ENCODE results near the gene RASSF5. TPM values are rescaled to one million over a fixed set of nuclear protein-coding genes. Genes with fewer than 3 reads are reported as not detected.

Gene RASSF5
- total RNA-seq, 1 donor from 2014 or later, result 7.8 TPM

DNA sequence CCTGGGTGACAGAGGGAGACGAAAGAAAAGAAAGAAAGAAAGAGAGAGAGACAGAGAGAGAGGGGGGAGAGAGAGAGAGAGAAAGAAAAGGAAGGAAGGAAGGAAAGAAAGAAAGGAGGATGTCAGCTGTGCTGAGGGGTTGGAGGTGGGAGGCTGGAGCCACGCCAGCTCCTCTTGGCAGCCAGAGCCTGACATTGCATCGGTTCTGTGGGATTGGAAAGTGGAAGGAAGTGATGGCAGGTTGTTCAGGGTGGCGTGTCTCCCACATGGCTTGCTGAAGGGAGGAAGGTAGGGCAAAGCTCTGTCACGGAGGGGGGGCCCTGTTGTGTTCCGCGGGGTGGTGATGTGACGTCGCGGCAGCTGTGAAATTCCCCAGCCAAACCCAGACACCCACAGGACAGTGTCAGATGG is 74.2 kb downstream of the RASSF5 start:
- peaks cover 18% of the 10 kb centered on the region for H3K36me3 ChIP-seq
- intact Hi-C loops (cut with micrococcal nuclease), result loop anchor here (5.0 kb wide), 1 partner anchor 89 kb away; no protein-coding TSS in a partner anchor
- TF ChIP-seq, protein P1, sequence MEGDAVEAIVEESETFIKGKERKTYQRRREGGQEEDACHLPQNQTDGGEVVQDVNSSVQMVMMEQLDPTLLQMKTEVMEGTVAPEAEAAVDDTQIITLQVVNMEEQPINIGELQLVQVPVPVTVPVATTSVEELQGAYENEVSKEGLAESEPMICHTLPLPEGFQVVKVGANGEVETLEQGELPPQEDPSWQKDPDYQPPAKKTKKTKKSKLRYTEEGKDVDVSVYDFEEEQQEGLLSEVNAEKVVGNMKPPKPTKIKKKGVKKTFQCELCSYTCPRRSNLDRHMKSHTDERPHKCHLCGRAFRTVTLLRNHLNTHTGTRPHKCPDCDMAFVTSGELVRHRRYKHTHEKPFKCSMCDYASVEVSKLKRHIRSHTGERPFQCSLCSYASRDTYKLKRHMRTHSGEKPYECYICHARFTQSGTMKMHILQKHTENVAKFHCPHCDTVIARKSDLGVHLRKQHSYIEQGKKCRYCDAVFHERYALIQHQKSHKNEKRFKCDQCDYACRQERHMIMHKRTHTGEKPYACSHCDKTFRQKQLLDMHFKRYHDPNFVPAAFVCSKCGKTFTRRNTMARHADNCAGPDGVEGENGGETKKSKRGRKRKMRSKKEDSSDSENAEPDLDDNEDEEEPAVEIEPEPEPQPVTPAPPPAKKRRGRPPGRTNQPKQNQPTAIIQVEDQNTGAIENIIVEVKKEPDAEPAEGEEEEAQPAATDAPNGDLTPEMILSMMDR (IDR thresholded peaks at IDR 0.05; ENCODE audit: borderline replicate concordance), result no peak
- H3K9me3 ChIP-seq (replicated peaks), result no peaks in the 10 kb centered on the region
- H3K4me3 ChIP-seq, result no peak overlapping the region
- peak; percentile 27 for DNase-seq
- peaks cover 39% of the 10 kb centered on the region for H3K4me1 ChIP-seq
- H3K27me3 ChIP-seq (ENCODE audit: low read depth), result no peaks in the 10 kb centered on the region
- H3K27ac ChIP-seq (replicated peaks), result no peak overlapping the region

DNA sequence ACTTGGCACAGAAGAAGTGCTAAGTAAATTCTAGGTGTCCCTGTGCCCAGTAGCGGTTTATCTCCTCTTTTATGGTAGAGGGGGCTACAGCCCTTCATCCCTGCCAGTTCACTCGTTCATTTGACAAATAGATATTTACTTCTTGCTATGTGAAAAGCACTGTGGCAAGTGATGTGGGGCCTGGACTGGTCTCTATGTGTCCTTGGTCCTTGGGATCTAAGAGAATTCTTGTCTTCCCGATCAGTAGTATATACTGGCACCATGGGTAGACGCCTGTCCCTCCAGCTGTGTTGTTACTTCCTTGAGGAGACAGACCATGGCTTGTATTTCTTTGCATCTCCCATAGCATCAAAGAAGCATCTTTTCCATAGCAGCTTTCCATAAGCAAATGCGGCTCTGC is 75.2 kb downstream of the RASSF5 start:
- DNase-seq, result no peak
- Histone ChIP-seq H3K4me1 (peaks cover 38% of the 10 kb centered on the region), H3K27ac (replicated peaks) (no peak overlapping the region), H3K36me3 (peaks cover 26% of the 10 kb centered on the region), H3K9me3 (replicated peaks) (no peaks in the 10 kb centered on the region), H3K4me3 (no peak overlapping the region), H3K27me3 (ENCODE audit: low read depth) (no peaks in the 10 kb centered on the region)
- intact Hi-C loops (cut with micrococcal nuclease), result loop anchor here (2.0 to 5.0 kb wide), 2 partner anchors 38 to 90 kb away; no protein-coding TSS in a partner anchor
- TF ChIP-seq, protein P1 (IDR thresholded peaks at IDR 0.05; ENCODE audit: borderline replicate concordance), result no peak

DNA sequence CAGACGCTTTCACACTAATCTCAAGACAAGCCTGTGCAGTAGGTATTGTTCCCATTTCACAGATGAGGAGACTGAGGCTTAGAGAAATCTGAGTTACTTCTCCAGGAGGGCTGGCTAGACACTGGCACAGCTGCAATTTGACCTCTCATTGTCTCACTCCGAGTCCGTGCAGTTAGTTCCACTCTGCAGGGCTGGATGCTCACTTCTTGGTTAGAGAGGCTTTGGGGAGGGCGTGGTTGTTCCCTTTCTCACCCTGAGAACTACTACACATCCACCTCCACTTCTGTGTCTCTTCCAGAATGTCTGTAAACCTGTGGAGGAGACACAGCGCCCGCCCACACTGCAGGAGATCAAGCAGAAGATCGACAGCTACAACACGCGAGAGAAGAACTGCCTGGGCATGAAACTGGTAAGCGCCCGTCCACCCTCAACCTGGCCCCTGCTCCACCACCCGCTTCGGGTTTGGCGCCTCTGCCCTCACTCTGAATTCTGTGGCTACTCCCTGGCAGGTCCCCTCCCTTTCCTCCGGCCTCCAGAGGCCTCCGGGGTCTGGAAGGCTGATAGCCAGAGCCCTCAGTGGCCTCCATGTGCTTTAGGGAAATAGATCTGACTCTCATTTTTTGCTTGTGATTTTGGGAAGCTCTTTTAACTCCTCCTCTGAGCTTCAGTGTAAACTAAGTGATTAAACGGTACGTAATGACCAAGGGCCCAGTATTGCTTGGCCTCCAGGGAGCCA is 75.8 kb downstream of the RASSF5 start:
- no peak overlapping the region for H3K4me3 ChIP-seq
- H3K4me1 ChIP-seq, result peaks cover 38% of the 10 kb centered on the region
- H3K27ac ChIP-seq (replicated peaks), result no peak overlapping the region
- H3K9me3 ChIP-seq (replicated peaks), result no peaks in the 10 kb centered on the region
- H3K27me3 ChIP-seq (ENCODE audit: low read depth), result no peaks in the 10 kb centered on the region
- TF ChIP-seq, protein P1 (IDR thresholded peaks at IDR 0.05; ENCODE audit: borderline replicate concordance), result no peak
- H3K36me3 ChIP-seq, result peaks cover 32% of the 10 kb centered on the region
- DNase-seq, result no peak
- intact Hi-C loops (cut with micrococcal nuclease), result loop anchor here (2.0 to 5.0 kb wide), 2 partner anchors 38 to 91 kb away; no protein-coding TSS in a partner anchor

DNA sequence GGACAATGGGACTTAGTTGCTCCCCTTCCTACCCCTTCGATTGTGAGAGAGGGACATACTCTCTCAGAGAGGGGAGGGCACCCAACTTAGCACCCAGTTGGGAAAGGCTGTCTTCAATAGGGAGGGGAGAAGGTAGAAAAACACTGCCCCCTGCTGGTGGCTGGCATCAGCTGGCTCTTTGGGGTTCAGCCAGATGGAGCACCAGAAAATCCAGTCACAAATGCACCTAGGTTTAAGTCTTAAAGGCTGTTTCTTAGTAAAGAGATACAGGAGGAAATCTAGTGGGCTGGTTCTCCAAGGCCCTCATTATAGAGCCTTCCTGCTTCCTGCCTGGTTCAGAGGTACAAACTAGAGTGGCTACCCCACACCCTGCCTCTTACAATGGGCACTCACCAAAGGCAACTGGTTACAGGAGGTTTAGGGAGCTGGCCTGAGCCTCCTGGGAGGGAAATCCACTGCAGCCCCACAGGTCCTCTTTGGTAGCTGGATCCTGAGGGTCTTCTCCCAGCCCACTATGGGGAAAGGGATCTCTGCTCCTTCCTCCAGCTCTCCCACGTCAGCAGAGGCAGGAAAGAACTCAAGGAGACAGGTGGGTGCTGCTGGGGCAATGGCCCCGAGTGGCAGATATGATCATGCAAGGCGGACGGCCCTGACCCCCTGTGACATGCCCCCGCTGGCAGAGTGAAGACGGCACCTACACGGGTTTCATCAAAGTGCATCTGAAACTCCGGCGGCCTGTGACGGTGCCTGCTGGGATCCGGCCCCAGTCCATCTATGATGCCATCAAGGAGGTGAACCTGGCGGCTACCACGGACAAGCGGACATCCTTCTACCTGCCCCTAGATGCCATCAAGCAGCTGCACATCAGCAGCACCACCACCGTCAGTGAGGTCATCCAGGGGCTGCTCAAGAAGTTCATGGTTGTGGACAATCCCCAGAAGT is 76.6 kb downstream of the RASSF5 start:
- Histone ChIP-seq H3K4me3 (no peak overlapping the region), H3K27me3 (ENCODE audit: low read depth) (no peaks in the 10 kb centered on the region), H3K36me3 (peaks cover 39% of the 10 kb centered on the region), H3K9me3 (replicated peaks) (no peaks in the 10 kb centered on the region), H3K27ac (replicated peaks) (no peak overlapping the region), H3K4me1 (peaks cover 32% of the 10 kb centered on the region)
- TF ChIP-seq, protein P1 (IDR thresholded peaks at IDR 0.05; ENCODE audit: borderline replicate concordance), result peak; percentile 92
- peak; percentile 67 for DNase-seq
- intact Hi-C loops (cut with micrococcal nuclease), result loop anchor here (2.0 to 5.0 kb wide), 2 partner anchors 39 to 92 kb away; no protein-coding TSS in a partner anchor

DNA sequence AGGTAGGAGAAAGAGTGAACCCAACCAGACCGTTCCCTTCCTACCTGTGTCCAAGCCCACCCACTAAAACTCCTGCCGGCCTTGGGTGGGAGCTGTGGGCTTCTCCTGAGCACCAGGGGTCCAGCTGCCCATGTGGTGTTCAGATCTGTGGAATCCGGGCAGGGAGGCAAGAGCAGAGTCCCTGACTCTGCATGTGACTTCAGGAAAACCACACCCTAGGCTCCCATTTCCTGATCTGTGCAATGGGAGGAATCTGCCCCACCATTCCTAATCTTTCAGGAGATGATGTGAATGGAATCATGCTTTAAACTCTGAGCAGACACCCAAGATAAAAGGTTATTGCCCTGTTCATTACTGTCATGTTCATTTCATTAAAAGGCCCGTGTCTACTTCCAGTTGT is 77.4 kb downstream of the RASSF5 start:
- H3K27ac ChIP-seq (replicated peaks), result no peak overlapping the region
- peaks cover 25% of the 10 kb centered on the region for H3K4me1 ChIP-seq
- H3K9me3 ChIP-seq (replicated peaks), result no peaks in the 10 kb centered on the region
- peaks cover 42% of the 10 kb centered on the region for H3K36me3 ChIP-seq
- H3K4me3 ChIP-seq, result no peak overlapping the region
- intact Hi-C loops (cut with micrococcal nuclease), result loop anchor here (5.0 kb wide), 1 partner anchor 92 kb away; no protein-coding TSS in a partner anchor
- TF ChIP-seq, protein P1 (IDR thresholded peaks at IDR 0.05; ENCODE audit: borderline replicate concordance), result no peak
- H3K27me3 ChIP-seq (ENCODE audit: low read depth), result no peaks in the 10 kb centered on the region
- DNase-seq, result no peak

Data from left ventricle myocardium inferior (tissue), 1 donor.